Keratinocyte (primary cell): ENCODE measurements around the gene ATP6V1A.

Experiments used
- CTCF ChIP-seq, 3 experiments: IDR thresholded peaks in 1 of 3; conservative IDR thresholded peaks in 1 of 3; optimal IDR thresholded peaks in 1 of 3; 2 replicates in 2 of 3; 3 replicates in 1 of 3; pipeline versions ENCODE3 to v1.5.1; 2011; ENCODE audit warnings: low read length in 3 of 3, mild to moderate bottlenecking in 3 of 3, moderate library complexity in 2 of 3, control low read depth in 1 of 3, inconsistent platforms in 1 of 3; ENCODE audit not compliant: insufficient read depth in 2 of 3; ENCODE audit errors: extremely low read depth in 1 of 3
- EZH2 ChIP-seq: IDR thresholded peaks from one replicate; pipeline ENCODE4 v1.6.1; 2012; ENCODE audit warnings: inconsistent platforms, mild to moderate bottlenecking, low read length, moderate library complexity

- TF ChIP-seq CTCF (optimal IDR thresholded peaks at IDR 0.05 in 1 of 3, IDR thresholded peaks at IDR 0.05 in 1 of 3, conservative IDR thresholded peaks at IDR 0.05 in 1 of 3; ENCODE audit: extremely low read depth in 1 of 3, insufficient read depth in 2 of 3, low read length in 3 of 3) (no peak), EZH2 (no peak)
Observed at GRCh38 chr3:113730550-113730949, 16.3 kb upstream of the ATP6V1A start.
